Breast epithelium (tissue), 3 donors: Measurements from ENCODE around the gene LBP.

Experiments
- CTCF ChIP-seq, 3 donors: fragments of 450-650 bp; IDR thresholded peaks; one replicate each; pipeline ENCODE4 v1.5.1; 2016 to 2017; ENCODE audit warnings: antibody characterized with exemption in 3 of 3, mild to moderate bottlenecking in 3 of 3, moderate library complexity in 3 of 3
- POLR2A ChIP-seq: fragments of 450-650 bp; IDR thresholded peaks from one replicate; pipeline ENCODE4 v1.6.1; 2016; ENCODE audit warnings: antibody characterized with exemption, mild to moderate bottlenecking, moderate library complexity
- POLR2AphosphoS5 ChIP-seq, 3 donors: sonication (generic); formaldehyde crosslinking; IDR thresholded peaks; one replicate each; pipeline ENCODE4 v1.6.1; 2017; ENCODE audit warnings: antibody characterized with exemption in 3 of 3

DNA sequence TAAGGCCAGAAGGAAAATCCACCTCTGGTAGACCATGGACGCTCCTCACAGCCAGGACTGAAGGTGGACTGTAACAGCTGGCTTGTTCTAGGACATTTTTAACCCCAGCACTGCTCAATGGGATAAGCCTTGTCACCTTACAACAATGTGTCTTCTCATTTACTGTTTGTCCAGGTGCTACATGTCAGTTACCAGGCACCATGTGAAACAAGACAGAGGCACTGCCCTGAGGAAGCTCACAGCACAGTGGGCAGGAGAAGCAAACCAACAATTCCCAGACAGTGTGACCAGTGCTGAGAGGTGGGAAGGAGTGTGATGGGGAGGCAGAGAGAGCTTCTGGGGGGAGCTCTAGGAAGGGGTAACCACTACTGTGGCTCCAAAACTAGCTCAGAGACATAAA lies 78.1 kb downstream of the LBP start:
- TF ChIP-seq POLR2AphosphoS5 (IDR thresholded peaks at IDR 0.05) (no peak), CTCF (IDR thresholded peaks at IDR 0.05) (no peak), POLR2A (no peak)
